Measurements from ENCODE around the gene IDS. TPM values are rescaled to one million over a fixed set of nuclear protein-coding genes. Genes with fewer than 3 reads are reported as not detected.
"Not testable (repeated sequence)": the region's sequence is repeated elsewhere in the genome, so short reads cannot be mapped to it uniquely, and the experiment has no call there.

The IDS gene, protein sequence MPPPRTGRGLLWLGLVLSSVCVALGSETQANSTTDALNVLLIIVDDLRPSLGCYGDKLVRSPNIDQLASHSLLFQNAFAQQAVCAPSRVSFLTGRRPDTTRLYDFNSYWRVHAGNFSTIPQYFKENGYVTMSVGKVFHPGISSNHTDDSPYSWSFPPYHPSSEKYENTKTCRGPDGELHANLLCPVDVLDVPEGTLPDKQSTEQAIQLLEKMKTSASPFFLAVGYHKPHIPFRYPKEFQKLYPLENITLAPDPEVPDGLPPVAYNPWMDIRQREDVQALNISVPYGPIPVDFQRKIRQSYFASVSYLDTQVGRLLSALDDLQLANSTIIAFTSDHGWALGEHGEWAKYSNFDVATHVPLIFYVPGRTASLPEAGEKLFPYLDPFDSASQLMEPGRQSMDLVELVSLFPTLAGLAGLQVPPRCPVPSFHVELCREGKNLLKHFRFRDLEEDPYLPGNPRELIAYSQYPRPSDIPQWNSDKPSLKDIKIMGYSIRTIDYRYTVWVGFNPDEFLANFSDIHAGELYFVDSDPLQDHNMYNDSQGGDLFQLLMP
- 287 TPM for total RNA-seq
- 100 to 1,000 TPM; 116 to 147 (median 130) TPM for polyA plus RNA-seq

DNA sequence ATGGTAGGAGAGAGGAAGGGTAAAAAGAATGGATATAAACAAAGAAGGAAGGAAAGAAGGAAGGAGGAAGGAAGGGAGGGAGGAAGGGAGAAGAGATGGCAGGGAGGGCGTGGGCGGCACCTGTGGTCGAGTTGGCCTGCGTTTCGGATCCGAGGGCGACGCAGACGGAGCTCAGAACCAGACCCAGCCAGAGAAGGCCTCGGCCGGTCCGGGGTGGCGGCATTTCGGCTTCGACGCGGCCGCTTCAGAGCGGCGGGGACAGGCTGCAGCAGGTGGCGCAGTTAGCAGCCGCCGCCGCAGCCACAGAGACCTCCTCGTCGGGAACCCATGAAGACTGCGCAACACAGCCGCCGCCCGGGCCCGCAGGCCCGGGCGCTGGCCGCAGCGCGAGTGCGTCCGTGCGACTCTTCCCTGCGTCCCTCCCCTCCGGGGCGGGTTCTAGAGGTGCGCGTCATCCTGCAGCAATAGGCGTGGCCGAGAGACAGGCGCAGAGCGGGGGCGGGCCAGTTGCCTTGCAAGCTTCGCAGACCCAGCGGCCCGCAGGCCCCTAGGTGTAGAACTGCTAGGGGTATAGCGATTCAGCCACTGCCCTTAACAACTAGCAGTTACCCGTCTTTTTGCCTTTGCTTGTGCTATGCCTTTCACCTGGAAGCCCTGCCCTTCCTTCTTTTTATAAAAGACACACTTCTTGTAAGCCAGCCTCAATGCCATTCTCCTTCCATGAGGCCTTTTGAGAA is at the start of gene IDS:
TSS of gene IDS (minus strand) at position 392 of the 737 bp plus-strand sequence. CDS start at position 223, 169 bp downstream.
- Mint-ChIP-seq H3K9me3 (peaks cover 0 to 4% (median 0%) of the 10 kb centered on the region in 7 donors), H3K4me1 (peaks cover 10 to 40% (median 19%) of the 10 kb centered on the region in 4 donors), H3K36me3 (peaks cover 10% of the 10 kb centered on the region), H3K4me3 (peak within 1 kb of the TSS; percentile 92 to 98 (median 95)), H3K27me3 (no peaks in the 10 kb centered on the region), H3K27ac (peak within 1 kb of the TSS; percentile 94 to 99 (median 99))
- DNase-seq, result peak; percentile 83 to 90 (median 85)
- ATAC-seq (ENCODE audit: low read depth in 2 of 2), result peak; percentile 72 to 75
- Histone ChIP-seq H3K27me3 (ENCODE audit: control insufficient read depth, insufficient read depth, low read length) (no peaks in the 10 kb centered on the region), H3K4me1 (ENCODE audit: control insufficient read depth, insufficient read depth, low read length, poor library complexity, severe bottlenecking) (peaks cover 29% of the 10 kb centered on the region), H3K36me3 (ENCODE audit: control insufficient read depth, insufficient read depth, low read length) (peaks cover 23% of the 10 kb centered on the region), H3K9me3 (ENCODE audit: control insufficient read depth in 2 of 2, low read length in 2 of 2) (no peaks in the 10 kb centered on the region), H3K4me3 (ENCODE audit: low read depth, low read length) (peak within 1 kb of the TSS; percentile 95), H3K27ac (ENCODE audit: insufficient read depth, low read length, poor library complexity, severe bottlenecking) (peak within 1 kb of the TSS; percentile 94)

DNA sequence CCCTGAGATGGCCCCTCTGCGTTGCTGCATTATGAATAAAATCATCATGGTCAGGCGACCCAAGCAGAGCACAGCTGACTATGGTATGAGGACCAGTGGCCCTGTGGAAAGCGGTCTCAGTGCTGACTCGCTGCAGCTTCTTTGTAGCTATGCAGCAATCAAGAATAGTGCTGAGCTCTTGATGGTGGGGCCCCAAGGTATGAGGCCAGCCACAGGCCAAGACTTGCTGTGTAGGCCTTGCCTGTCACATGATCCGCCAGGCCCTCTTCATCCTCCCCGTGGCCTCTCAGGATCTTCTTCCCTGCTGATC is 46.8 kb upstream of the IDS start:
- not testable (repeated sequence) for H3K27ac ChIP-seq (ENCODE audit: insufficient read depth, low read length, poor library complexity, severe bottlenecking); H3K27me3 ChIP-seq (ENCODE audit: control insufficient read depth, insufficient read depth, low read length); H3K4me3 Mint-ChIP-seq; H3K9me3 Mint-ChIP-seq; H3K4me1 ChIP-seq (ENCODE audit: control insufficient read depth, insufficient read depth, low read length, poor library complexity, severe bottlenecking); H3K9me3 ChIP-seq (ENCODE audit: control insufficient read depth in 2 of 2, low read length in 2 of 2); ATAC-seq (ENCODE audit: low read depth in 2 of 2); DNase-seq; H3K27ac Mint-ChIP-seq; H3K4me1 Mint-ChIP-seq; H3K27me3 Mint-ChIP-seq; H3K36me3 ChIP-seq (ENCODE audit: control insufficient read depth, insufficient read depth, low read length); H3K36me3 Mint-ChIP-seq; H3K4me3 ChIP-seq (ENCODE audit: low read depth, low read length)

DNA sequence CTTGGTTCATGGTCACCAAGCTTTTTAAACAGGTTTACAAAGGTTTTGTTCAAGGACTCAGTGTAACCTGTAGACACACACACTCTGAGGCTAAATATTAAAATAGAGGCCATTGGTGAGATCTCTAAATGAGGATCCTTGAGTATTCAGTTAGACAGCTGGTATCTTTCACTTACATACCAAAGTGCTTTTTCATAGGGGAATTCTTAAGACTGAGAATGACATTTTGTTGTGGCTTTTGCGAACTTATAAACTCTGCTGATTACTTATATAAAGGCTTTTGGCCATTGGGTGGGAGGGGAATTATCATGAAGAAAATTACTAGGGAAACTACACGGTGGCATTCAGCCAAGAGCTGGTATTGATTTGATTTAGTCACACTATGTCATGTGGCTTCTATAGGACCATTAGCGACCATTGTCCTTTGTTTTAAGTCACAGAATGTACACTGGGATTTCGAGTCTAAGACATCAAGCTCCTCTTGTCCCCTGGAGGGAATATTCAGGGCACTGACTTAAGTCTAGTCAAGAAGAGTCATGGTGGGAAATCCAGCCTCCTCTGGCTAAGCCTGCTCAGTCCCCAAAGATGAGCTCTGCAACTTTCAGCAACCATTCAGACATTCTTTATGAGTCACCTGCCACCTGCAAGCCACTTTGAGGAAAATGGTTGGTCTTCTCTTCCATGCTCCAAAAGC is 46.3 kb upstream of the IDS start:
- not testable (repeated sequence) for H3K36me3 Mint-ChIP-seq; H3K27ac Mint-ChIP-seq; H3K4me1 ChIP-seq (ENCODE audit: control insufficient read depth, insufficient read depth, low read length, poor library complexity, severe bottlenecking); DNase-seq; H3K27ac ChIP-seq (ENCODE audit: insufficient read depth, low read length, poor library complexity, severe bottlenecking); H3K9me3 Mint-ChIP-seq; H3K9me3 ChIP-seq (ENCODE audit: control insufficient read depth in 2 of 2, low read length in 2 of 2); H3K27me3 ChIP-seq (ENCODE audit: control insufficient read depth, insufficient read depth, low read length); H3K4me3 Mint-ChIP-seq; H3K4me3 ChIP-seq (ENCODE audit: low read depth, low read length); H3K27me3 Mint-ChIP-seq; H3K36me3 ChIP-seq (ENCODE audit: control insufficient read depth, insufficient read depth, low read length); H3K4me1 Mint-ChIP-seq; ATAC-seq (ENCODE audit: low read depth in 2 of 2)

DNA sequence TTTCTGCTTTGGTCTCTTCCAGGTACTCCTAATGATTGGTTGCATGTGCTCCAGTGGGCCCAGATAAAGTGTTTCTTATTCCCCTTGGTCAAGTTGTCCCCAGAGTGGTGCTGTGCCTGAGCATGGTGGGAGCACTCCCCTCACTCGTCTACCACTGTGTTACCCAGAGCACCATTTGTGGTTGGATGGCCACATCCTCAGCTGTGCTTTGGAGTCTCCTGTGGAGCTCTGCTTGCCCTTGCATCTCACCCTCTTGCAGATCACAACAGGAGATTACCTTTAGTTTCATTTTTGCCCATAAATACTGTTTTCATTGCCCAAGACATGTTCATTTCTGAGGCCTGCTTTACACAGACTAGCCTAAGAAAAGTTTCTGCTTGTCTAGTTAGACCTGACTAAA is 45.3 kb upstream of the IDS start:
- H3K4me1 ChIP-seq (ENCODE audit: control insufficient read depth, insufficient read depth, low read length, poor library complexity, severe bottlenecking); H3K27me3 ChIP-seq (ENCODE audit: control insufficient read depth, insufficient read depth, low read length); DNase-seq; H3K36me3 ChIP-seq (ENCODE audit: control insufficient read depth, insufficient read depth, low read length); H3K4me1 Mint-ChIP-seq; H3K36me3 Mint-ChIP-seq; H3K4me3 Mint-ChIP-seq; H3K27me3 Mint-ChIP-seq; H3K27ac Mint-ChIP-seq; H3K9me3 Mint-ChIP-seq; H3K9me3 ChIP-seq (ENCODE audit: control insufficient read depth in 2 of 2, low read length in 2 of 2); H3K27ac ChIP-seq (ENCODE audit: insufficient read depth, low read length, poor library complexity, severe bottlenecking); H3K4me3 ChIP-seq (ENCODE audit: low read depth, low read length): not testable (repeated sequence)
- ATAC-seq (ENCODE audit: low read depth in 2 of 2), result peak in 1 of 2 donors; percentile 40

DNA sequence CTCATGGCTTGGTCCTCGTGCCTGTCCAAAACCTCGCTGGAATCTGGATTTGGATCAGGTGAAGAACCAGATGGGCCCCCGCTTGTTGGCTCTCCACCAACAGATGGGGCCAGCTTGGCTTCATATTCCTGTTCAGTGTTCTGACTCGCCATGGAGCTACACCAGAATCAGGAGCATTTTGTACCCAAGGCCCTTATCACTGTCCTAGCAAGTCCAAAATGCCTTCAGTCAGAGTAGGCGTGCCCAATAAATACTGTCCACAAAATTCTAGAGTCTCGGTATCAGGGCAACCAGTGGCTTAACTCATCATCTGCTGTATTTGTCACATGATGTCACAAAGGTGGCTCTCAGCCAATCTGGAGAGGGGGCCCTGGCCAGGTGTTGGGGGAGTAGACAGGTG is 44.6 kb upstream of the IDS start, which contains the start of gene HSFX3:
TSS of gene HSFX3 (minus strand) at position 224 of the 400 bp plus-strand sequence. CDS start at position 152, 72 bp downstream.
- not testable (repeated sequence) for H3K27me3 ChIP-seq (ENCODE audit: control insufficient read depth, insufficient read depth, low read length); H3K4me3 ChIP-seq (ENCODE audit: low read depth, low read length); H3K9me3 ChIP-seq (ENCODE audit: control insufficient read depth in 2 of 2, low read length in 2 of 2); H3K9me3 Mint-ChIP-seq; DNase-seq; H3K27ac ChIP-seq (ENCODE audit: insufficient read depth, low read length, poor library complexity, severe bottlenecking); H3K4me1 ChIP-seq (ENCODE audit: control insufficient read depth, insufficient read depth, low read length, poor library complexity, severe bottlenecking); H3K4me3 Mint-ChIP-seq; H3K36me3 ChIP-seq (ENCODE audit: control insufficient read depth, insufficient read depth, low read length); H3K27ac Mint-ChIP-seq; ATAC-seq (ENCODE audit: low read depth in 2 of 2); H3K4me1 Mint-ChIP-seq; H3K27me3 Mint-ChIP-seq; H3K36me3 Mint-ChIP-seq

DNA sequence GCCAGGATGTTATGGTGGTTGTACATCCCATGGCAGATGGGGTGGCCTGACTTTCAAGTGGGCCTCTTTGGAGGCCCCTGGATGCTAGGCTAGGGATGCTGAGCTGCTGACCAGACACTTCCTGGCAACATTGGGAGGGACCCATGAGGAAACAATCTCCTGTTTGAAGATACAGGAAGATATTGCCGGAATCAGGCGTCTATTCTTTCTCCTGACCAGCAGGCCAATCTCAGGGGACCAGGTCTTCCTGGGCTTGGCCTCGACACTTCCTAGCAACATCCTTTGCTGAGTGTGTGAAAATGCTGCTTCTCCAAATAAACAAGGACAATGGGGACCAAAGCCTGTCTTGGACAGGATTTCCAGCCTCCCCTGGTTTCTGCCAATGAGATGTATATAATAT is 42.7 kb upstream of the IDS start:
- not testable (repeated sequence) for H3K27ac Mint-ChIP-seq; H3K36me3 ChIP-seq (ENCODE audit: control insufficient read depth, insufficient read depth, low read length); DNase-seq; H3K4me3 Mint-ChIP-seq; H3K4me1 Mint-ChIP-seq; H3K9me3 ChIP-seq (ENCODE audit: control insufficient read depth in 2 of 2, low read length in 2 of 2); H3K27me3 Mint-ChIP-seq; H3K4me3 ChIP-seq (ENCODE audit: low read depth, low read length); H3K9me3 Mint-ChIP-seq; H3K27me3 ChIP-seq (ENCODE audit: control insufficient read depth, insufficient read depth, low read length); ATAC-seq (ENCODE audit: low read depth in 2 of 2); H3K27ac ChIP-seq (ENCODE audit: insufficient read depth, low read length, poor library complexity, severe bottlenecking); H3K4me1 ChIP-seq (ENCODE audit: control insufficient read depth, insufficient read depth, low read length, poor library complexity, severe bottlenecking); H3K36me3 Mint-ChIP-seq

DNA sequence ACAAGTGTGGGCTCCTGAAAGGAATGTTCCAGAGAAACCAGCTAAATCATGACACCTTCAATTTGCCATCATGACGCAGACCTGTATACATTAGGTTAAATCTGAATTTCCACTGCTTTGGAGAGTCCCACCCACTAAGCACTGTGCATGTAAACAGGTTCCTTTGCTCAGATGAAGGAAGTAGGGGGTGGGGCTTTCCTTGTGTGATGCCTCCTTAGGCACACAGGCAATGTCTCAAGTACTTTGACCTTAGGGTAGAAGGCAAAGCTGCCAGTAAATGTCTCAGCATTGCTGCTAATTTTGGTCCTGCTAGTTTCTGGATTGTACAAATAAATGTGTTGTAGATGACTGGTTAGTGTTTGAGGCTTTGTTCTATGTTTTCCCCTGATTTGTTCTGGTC is 41.9 kb upstream of the IDS start:
- not testable (repeated sequence) for H3K27me3 ChIP-seq (ENCODE audit: control insufficient read depth, insufficient read depth, low read length); H3K4me3 Mint-ChIP-seq; DNase-seq; H3K4me1 ChIP-seq (ENCODE audit: control insufficient read depth, insufficient read depth, low read length, poor library complexity, severe bottlenecking); H3K9me3 Mint-ChIP-seq; H3K27ac ChIP-seq (ENCODE audit: insufficient read depth, low read length, poor library complexity, severe bottlenecking); H3K4me3 ChIP-seq (ENCODE audit: low read depth, low read length); H3K9me3 ChIP-seq (ENCODE audit: control insufficient read depth in 2 of 2, low read length in 2 of 2); H3K36me3 ChIP-seq (ENCODE audit: control insufficient read depth, insufficient read depth, low read length); H3K27me3 Mint-ChIP-seq; H3K27ac Mint-ChIP-seq; ATAC-seq (ENCODE audit: low read depth in 2 of 2); H3K36me3 Mint-ChIP-seq; H3K4me1 Mint-ChIP-seq

All from CD4-positive, CD25-positive, alpha-beta regulatory T cell (primary cell).